Stimulated activated CD4-positive, alpha-beta T cell treated with anti-CD3 and anti-CD28 coated beads, TNF-alpha, amount 100 ng/mL, for 1 hour (primary cell): ENCODE data around the gene FAM219A.
"Not testable (repeated sequence)": the region's sequence is repeated elsewhere in the genome, so short reads cannot be mapped to it uniquely, and the experiment has no call there.

ENCODE experiments used
- DNase-seq, 3 donors: peaks; one replicate each; pipeline ENCODE4 v3.0.0-alpha.2; 2020; ENCODE audit warnings: low read depth in 3 of 3, low spot score in 1 of 3

The FAM219A gene

DNA sequence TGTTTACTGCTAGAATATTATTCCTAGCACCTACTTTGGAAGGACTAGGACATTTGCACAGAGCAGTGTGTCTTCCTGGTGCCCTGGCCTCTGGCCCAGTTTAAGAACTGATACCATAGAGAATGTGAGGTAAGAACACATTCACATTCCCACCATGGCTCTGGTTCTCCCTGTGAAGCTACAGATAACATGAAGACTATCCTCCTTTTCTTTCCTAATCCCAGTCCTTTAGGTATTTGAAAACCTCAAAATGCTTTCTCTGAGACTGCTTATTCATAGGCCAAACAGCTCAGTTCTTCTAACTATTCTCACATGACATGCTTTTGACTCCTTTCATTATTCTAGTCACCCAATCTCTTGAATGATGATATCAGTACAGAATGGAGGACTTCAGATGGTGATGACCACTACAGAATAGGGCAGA, 11.9 kb downstream of the FAM219A start:
- DNase-seq: no peak

DNA sequence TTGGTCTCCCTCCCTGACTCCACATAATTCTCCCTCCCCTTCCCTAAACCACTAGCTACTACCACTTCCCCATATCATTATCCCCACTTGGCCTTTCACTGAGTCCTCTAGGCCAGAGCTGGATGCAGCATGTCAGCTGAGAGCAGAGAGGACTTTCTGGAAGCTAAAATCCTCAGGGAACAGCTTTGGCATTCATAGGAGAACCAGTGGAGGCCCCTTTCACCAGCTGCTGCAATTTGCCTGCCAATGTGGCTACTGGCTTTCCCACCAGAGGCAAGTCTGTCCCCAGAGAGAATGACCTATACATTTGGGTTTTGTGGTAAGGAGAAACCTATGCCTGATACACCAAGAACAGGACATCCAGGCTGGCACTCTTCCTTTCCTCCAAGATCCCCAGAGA, 14.4 kb downstream of the FAM219A start:
- no peak for DNase-seq

DNA sequence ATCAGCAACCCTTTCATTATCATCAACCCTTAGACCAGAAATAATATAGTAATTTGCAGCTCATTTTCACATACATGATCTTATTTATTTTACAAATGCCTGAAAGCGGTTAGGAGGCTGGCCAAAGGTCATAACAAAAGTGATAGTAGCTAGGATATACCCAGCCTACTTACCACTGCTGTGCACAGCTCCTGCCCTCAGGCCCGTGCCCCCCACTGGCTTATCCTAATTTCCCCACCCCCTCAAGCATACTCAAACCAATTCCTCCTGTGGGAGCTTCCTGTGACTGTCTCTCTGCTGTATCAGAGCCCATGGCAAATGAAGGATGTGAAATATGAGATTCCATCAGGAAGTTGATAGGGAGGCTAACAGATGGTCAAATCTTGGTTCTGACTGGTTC, 14.8 kb downstream of the FAM219A start:
- no peak for DNase-seq

DNA sequence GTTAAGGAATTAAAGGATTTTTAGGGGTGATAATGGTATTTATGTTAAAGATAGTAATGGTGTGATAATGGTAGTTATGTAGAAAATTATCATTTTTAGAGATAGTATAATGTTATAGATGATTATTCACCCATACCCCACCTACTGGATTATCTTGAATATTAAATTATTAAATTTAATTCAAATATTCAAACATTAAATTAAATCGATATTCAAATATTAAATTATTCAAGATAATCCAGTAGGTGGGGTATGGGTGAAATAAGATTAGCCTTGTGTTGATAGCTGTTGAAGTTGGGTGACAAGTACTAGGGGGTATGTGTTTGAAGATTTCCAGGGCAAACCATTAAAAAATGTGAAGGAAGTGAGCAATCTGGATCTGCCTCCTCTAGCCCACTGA, 15.6 kb downstream of the FAM219A start:
- DNase-seq: no peak

DNA sequence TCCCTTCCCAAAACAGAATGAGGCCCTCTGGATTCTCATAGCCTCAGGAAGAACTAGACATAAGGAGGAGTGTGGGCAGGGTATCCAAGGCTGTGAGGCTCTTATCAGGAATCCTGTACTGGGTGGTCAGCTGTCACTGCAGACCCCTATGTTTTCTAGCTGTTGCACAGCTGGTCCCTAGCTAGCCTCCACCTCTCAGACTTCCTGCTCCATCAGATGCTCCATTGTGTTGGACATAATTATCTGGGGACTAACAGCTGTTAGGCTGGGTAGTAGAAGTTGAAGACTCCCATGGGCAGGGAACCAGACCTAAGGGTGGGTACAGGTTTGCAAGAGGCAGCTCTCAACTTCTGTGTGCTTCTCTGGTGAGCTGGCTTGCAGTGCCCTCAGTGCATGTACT, 18.4 kb downstream of the FAM219A start:
- no peak for DNase-seq

DNA sequence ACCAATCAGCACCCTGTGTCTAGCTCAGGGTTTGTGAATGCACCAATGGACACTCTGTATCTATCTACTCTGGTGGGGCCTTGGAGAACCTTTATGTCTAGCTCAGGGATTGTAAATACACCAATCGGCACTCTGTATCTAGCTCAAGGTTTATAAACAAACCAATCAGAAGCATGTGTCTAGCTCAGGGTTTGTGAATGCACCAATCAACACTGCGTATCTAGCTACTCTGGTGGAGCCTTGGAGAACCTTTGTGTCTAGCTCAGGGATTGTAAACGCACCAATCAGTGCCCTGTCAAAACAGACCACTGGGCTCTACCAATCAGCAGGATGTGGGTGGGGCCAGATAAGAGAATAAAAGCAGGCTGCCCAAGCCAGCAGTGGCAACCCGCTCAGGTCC, 19.9 kb downstream of the FAM219A start:
- DNase-seq: not testable (repeated sequence)

DNA sequence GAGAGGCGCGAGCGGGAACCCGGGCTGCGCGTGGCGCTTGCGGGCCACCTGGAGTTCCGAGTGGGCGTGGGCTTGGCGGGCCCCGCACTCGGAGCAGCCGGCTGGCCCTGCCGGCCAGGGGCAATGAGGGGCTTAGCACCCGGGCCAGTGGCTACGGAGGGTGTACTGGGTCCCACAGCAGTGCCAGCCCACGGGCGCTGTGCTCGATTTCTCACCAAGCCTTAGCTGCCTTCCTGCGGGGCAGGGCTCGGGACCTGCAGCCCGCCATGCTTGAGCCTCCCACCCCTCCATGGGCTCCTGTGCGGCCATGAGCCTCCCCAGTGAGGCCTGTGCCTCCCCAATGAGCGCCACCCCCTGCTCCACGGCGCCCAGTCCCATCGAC, 20.5 kb downstream of the FAM219A start:
- not testable (repeated sequence) for DNase-seq

DNA sequence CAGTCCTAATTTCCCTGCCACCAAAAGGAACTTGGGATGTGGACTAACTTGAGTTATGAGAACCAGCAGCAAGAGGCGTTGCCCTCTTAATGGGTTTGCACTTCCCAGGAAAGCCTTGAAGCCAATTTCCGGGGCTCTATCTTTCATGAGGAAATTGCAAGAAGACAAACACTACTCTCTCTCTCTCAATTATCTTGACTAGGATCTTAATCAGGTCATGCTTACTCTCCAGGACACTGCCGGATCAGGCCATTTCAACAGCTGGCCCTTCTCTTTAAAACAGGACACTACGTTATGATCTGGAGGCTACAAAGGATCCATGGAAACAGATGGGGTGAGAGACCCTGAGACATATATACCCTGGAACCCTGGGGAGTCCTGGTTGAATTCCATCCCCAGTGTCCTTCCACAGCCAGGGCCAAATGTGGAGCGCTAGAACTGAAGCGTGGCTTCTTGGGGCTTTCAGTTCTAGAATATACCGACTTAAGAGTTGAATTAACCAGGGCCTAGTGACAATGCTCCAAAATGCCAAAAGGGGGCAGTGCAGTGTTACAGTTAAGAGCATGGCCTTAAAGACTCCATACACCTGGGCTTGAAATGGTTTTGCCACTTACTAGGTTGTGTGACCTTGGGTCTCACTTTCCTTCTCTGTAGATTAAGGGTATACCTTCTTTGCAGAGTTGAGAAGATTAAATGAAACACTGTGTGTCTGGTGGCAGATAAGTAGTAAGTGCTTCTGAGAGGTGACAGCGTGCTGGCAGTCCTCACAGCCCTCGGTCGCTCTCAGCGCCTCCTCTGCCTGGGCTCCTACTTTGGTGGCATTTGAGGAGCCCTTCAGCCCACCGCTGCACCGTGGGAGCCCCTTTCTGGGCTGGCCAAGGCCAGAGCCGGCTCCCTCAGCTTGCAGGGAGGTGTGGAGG, 21.1 kb downstream of the FAM219A start:
- DNase-seq: peak; percentile 11 to 38 (median 20)

DNA sequence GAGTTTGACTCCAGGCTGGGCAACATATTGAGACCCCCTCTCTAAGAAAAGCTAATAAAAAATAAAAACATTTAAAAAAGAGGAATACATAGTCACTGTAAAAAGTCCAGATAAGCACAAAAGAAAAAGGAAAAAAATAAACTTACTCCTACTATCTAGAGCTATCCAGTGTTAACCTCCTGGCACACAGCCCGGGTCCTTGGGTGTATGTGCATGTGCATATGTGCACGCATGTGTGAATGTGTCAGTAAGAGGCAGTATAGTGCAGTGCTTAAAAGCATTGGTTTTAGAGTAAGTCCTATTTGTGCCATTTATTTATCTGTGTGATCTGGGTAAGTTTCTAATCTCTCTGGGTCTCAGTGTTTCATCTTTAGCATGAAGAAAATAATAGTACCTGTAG, 26.7 kb downstream of the FAM219A start:
- DNase-seq: no peak

DNA sequence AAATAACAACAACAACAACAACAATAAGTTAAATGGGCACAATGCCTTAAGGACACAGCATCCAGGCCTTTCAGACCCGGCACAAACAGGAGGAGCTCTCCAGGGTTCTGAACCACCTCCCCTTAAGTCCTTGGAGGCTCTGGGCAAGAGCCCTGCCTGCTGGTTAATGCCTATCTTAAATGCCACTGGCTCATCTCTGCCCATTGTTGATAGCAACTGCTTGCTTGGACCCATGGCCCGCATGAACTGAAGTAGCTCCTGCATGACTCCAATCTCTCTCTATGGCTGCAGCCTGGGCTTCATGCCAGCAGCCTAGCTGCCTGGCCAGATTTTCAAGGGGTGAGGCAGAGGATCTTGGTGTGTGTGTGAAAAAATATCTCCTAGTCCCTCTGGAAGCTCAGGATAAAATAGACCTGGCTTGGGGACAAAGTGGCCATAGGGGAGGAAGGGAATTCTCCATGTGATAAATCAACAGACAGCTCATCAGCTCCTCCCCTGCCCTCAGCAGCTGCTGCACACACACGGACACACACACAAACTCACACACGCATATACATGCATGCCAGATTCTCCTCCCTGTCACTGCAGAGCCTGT, 27.4 kb downstream of the FAM219A start:
- no peak for DNase-seq

DNA sequence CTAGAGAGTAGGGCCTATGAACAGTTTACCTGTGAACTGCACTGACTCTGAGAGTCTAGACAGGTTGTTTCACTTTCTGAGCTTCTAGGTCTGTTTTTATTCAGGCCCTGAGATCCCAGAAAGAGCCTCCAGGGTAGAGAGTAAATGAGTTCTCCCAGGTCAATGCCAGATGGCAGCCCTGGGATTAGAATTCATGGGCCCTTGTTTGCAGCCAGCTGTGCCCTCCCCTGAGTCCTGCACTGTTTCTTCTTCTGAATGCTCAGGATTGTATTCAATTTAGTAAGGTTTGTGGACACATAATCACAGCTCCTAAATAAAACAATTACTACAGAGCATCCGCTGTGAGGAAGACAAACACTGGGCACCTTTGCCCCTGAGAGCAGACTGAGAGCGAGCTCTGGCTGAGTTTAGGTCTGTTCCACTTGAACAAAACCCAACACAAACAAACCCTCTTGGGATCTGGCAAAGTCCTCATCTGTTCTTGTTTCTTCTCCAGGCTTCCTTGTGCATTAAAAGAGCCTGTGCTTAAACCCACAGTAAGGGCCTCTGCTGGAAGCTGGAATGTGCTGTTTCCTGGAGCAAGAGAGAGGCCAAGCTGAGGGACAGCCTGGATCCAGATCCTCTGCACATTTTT, 29.9 kb downstream of the FAM219A start:
- DNase-seq: no peak

DNA sequence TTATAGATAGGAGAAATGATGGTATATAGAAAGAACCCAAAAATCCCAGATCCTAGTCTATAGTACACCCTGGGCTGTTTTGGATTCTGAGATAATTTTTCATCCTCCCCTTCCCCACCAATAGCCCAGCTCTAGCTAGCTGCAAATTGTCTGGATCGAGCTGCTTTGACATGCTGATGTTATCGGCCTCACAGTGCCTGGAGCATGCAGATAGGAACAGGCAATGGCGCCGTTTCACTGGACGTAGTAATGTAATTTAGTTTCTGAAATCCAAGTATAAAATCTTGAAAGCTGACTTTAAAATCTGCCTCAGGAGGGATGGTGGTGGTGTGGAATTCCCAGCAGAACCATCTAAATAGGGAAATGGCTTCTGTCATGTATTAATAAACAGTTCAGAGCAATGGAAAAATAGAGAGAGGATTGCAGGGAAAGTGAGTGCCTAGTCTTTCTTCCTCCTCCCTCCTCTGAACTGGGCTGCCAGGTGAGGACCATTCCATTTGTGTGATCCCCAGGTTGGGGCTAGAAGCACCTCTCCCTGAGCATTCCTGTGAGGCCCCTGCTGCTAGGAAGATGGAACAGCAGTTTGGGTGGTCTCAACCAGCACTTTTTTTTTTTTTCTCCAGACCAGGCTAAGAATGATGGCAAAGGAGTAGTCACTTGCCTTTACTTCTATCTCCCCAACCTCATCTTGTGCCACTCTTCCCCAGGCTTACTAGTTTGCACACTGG, 31.9 kb downstream of the FAM219A start:
- no peak for DNase-seq

DNA sequence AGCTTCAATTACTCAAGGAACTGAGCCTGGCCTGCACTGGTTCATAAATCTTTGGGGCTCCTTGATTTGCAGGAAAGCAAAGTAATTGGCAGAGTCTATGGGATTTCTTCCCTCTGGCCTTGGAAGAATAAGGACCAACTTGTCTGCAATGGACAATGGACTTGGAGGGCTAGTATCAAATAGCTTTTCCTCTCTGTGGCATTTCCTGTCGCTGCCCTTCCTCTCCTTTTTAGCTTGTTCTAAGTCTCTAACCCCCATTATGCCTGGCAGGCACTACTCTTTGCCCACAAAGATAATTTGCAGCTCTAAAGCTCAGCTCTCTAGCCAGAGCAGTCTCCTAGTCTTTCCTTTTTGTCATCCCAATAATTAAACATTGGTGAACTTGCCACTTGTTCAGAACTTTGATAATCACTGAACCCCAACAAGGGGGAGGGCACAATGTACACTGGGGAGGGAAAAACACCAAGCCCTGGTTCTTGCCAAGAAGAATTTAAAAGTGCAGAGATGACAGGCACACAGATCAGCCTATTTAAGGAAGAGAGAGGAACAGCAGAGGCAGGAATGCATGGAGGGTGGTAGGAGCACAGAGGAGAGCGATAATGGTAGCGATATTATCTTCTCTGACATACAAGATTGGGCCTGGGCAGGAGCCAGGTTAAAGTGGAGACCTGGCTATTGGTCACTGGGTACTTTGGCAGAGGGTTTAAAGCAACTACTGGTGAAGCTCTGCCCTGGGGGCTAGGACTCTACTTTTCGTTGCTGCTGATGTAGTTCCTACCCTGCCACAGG, 38.5 kb downstream of the FAM219A start:
- DNase-seq: no peak

DNA sequence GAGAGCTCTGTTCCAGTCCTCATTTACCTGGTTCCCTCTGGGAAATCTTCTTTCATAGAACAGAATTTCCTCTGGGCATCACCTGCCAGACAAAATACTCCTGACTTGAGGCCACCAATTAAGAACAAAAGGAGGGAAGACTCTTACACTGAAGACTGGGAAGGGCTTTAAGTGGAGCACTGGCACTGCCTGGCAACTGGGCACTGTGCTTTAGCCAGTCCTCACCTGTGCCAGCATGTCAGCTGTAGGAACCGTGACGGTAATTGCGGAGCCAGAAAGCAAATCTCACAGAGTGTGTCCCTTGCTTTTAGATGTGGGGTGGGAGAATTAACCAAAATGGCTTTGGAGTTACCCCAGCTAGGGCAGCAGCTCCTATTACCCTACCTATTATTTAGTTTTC, 40.6 kb downstream of the FAM219A start:
- DNase-seq: no peak

DNA sequence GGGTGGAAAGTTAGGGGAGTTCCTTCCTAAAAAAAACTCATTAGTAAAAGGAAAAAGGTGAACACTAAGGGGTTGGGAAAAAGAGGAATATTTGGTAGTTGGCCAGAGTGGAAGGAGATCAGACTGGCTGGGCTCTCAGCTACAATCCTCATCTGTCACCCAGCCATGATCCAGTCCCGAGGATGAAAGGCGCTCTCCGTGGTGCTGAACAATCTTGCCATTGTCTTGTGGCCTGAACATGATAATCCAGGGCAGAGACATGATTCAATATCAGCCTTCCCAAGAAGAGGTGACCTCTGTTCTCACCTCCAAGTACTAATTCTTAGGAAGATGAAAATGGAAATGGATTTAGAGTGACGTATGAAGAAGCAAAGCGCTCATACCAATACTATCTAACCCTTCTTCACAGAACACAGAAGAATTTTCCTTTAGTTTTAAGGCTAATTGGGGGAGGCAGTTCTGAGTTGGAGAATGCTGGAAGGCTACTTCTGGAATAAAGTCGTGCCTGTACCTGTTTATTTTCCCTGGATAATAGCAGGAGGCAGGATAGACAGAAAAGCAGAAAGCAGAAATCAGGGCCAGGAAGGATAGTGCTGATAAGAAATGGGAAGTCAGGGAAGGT, 45.0 kb downstream of the FAM219A start:
- no peak for DNase-seq

DNA sequence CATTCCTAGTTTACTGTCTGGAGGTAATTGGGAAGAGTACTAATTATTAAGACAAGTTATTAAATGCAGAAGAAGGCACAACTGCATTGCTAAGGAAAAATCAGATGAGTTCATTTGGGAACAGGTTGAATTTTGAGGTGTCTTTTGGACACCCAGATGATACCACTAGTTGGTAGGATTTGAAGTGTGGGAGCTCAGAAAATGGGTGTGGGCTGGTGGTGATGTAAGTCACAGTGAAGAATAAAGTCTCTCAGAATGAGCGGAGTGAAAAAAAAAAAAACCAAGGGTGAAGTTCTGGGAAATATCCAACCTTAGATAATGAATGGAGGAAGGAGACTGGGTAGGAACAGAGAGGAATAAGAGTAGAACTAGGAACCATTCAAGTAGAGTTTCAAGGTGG, 46.0 kb downstream of the FAM219A start:
- DNase-seq: no peak

DNA sequence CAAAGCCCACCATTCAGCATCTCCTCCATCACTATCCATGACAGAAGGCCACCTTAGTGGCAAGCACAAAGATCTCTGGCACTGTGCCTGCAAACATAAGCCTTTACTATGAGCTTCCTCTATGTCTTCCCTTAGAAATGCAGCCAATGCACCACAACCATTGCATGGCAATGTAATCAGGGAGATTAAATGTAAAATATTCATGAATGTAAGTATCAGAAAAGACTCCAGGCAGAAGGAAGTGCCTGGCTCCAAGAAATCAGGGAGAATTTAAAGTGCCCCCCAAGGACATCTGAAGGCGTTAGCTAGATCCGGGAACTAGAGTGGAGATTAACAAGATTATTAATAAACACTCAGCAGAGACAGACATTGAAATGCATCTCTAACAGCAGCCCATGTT, 49.2 kb downstream of the FAM219A start:
- no peak for DNase-seq

DNA sequence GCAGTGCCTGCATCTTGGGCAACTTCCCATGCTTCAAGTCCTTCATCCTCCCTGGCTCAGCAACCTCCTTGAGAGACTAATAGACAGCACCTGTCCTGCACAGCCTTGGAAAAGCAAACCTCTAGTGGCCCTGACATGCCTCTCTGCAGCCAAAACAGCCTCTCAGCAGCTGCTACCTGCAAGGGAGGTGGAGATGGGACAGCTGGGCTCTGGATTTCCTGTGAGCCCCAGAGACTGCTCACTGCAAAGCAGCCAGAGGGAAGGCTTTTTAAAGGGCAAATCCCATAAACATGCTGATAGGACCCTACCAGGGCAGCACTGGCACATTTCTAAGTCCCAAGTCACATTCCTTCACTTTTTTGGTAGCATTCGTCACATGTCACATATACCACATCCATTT, 50.2 kb downstream of the FAM219A start:
- DNase-seq: no peak

DNA sequence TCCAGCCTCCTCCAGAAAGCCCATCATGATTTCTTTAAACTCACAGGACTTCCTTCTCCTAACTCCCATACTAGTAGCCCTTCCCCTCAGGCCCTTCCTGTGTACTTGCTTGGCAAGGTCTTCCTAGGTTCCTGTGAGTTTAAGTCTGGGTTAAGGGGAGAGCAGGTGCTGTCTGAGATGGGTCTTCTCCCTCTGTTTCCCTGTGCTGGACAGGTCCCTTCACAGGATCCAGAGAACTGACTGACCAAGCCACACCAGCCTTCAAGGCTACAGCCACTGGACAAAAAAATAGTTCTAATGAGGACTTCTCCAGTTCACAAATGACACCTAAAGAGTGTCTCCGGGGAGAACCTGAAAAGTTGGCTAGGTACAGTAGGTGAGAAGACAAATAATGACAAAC, 52.2 kb downstream of the FAM219A start:
- DNase-seq: no peak

DNA sequence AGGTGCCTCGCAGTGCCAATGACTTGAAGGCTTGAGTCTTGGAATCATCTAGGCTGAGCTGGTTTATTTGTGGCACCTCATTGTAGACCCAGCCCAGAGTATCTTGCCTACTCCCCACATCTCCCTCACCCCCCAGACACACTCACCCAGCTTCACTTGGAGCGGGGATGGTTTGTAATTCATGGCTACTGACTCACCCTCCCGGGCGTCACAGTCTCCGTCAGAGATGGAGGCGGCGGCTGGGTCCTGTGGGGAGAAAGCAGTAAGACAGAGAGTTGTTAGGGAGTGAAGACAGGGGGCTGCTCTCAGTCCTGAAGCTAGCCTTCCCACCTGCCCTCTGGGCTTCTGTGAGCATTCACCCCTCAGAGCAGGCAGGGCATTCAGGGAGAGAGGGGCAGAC, 52.7 kb downstream of the FAM219A start:
- DNase-seq: no peak
